Osteocyte (in vitro differentiated cells): ENCODE measurements around the gene EGF. TPM values are rescaled to one million over a fixed set of nuclear protein-coding genes. Genes with fewer than 3 reads are reported as not detected.

Experiments used
- DNase-seq: peaks from one replicate; pipeline ENCODE4 v3.0.0; 2021; ENCODE audit warnings: mixed read lengths; ENCODE audit not compliant: unreplicated experiment; ENCODE audit errors: extremely low spot score
- H3K27ac Mint-ChIP-seq: one replicate; pipeline ENCODE4 v1.8.0; 2021; ENCODE audit warnings: mild to moderate bottlenecking, mixed read lengths; ENCODE audit not compliant: unreplicated experiment
- H3K27me3 Mint-ChIP-seq: one replicate; pipeline ENCODE4 v1.8.0; 2021; ENCODE audit warnings: mixed read lengths; ENCODE audit not compliant: unreplicated experiment
- H3K36me3 Mint-ChIP-seq: one replicate; pipeline ENCODE4 v1.8.0; 2021; ENCODE audit warnings: mixed read lengths; ENCODE audit not compliant: unreplicated experiment
- H3K4me1 Mint-ChIP-seq: one replicate; pipeline ENCODE4 v1.8.0; 2021; ENCODE audit warnings: mixed read lengths; ENCODE audit not compliant: unreplicated experiment
- H3K4me3 Mint-ChIP-seq: one replicate; pipeline ENCODE4 v1.8.0; 2021; ENCODE audit warnings: mild to moderate bottlenecking, moderate library complexity, mixed read lengths; ENCODE audit not compliant: unreplicated experiment
- H3K9me3 Mint-ChIP-seq: one replicate; pipeline ENCODE4 v1.8.0; 2021; ENCODE audit warnings: mixed read lengths; ENCODE audit not compliant: unreplicated experiment
- CTCF ChIP-seq: fragments of 200-600 bp; sonication (generic); IDR thresholded peaks from 2 replicates; pipeline ENCODE4 v1.5.0; 2021; ENCODE audit warnings: antibody characterized with exemption, mild to moderate bottlenecking, moderate library complexity
- total RNA-seq: library from RNA; stranded (reverse); gene quantifications from 2 replicates; pipeline ENCODE4 v1.2.1, GENCODE V29; 2021

Gene EGF
- total RNA-seq, 1 donor from 2014 or later, result not detected

GRCh38 chr4:109973529-109973905 is 60.8 kb downstream of the EGF start:
- no peak for DNase-seq
- H3K27me3 Mint-ChIP-seq, result peaks cover 8% of the 10 kb centered on the region
- no peaks in the 10 kb centered on the region for H3K4me1 Mint-ChIP-seq
- no peaks in the 10 kb centered on the region for H3K9me3 Mint-ChIP-seq
- no peak overlapping the region for H3K27ac Mint-ChIP-seq
- H3K36me3 Mint-ChIP-seq, result no peaks in the 10 kb centered on the region
- no peak for TF ChIP-seq CTCF
- no peak overlapping the region for H3K4me3 Mint-ChIP-seq

- Mint-ChIP-seq H3K4me3 (no peak overlapping the region), H3K9me3 (no peaks in the 10 kb centered on the region), H3K4me1 (peaks cover 2% of the 10 kb centered on the region), H3K36me3 (no peaks in the 10 kb centered on the region), H3K27me3 (peaks cover 8% of the 10 kb centered on the region), H3K27ac (no peak overlapping the region)
- no peak for TF ChIP-seq CTCF
- no peak for DNase-seq
These were observed 63.5 kb downstream of the EGF start for GRCh38 chr4:109976189-109976588.

GRCh38 chr4:109977854-109978501 is 65.3 kb downstream of the EGF start:
- no peak overlapping the region for H3K27ac Mint-ChIP-seq
- no peak overlapping the region for H3K4me3 Mint-ChIP-seq
- peak; percentile 75 for TF ChIP-seq CTCF
- no peak for DNase-seq
- peaks cover 2% of the 10 kb centered on the region for H3K4me1 Mint-ChIP-seq
- H3K9me3 Mint-ChIP-seq, result no peaks in the 10 kb centered on the region
- H3K27me3 Mint-ChIP-seq, result peaks cover 8% of the 10 kb centered on the region
- H3K36me3 Mint-ChIP-seq, result no peaks in the 10 kb centered on the region

GRCh38 chr4:109978704-109979454 is 66.2 kb downstream of the EGF start:
- Mint-ChIP-seq H3K4me1 (peaks cover 2% of the 10 kb centered on the region), H3K27ac (no peak overlapping the region), H3K4me3 (no peak overlapping the region), H3K27me3 (peaks cover 8% of the 10 kb centered on the region), H3K36me3 (no peaks in the 10 kb centered on the region), H3K9me3 (no peaks in the 10 kb centered on the region)
- TF ChIP-seq CTCF, result peak; percentile 9
- no peak for DNase-seq

- Mint-ChIP-seq H3K27me3 (peaks cover under 1% of the 10 kb centered on the region), H3K9me3 (no peaks in the 10 kb centered on the region), H3K4me1 (peaks cover 2% of the 10 kb centered on the region), H3K4me3 (no peak overlapping the region), H3K36me3 (no peaks in the 10 kb centered on the region), H3K27ac (no peak overlapping the region)
- TF ChIP-seq CTCF, result no peak
- no peak for DNase-seq
These were observed 67.4 kb downstream of the EGF start for GRCh38 chr4:109979920-109980717.
